Non-pigmented ciliary epithelial cell (primary cell): Measurements from ENCODE around the gene CLTCL1.
"Not testable (repeated sequence)": the region's sequence is repeated elsewhere in the genome, so short reads cannot be mapped to it uniquely, and the experiment has no call there.

ENCODE experiments used
- DNase-seq: peaks from one replicate; pipeline ENCODE4 v3.0.0-alpha.2; 2010; ENCODE audit warnings: low read depth

CLTCL1 gene

GRCh38 chr22:19218541-19219233, 72.8 kb downstream of the CLTCL1 start:
- DNase-seq, result no peak

- DNase-seq, result no peak
Observed at GRCh38 chr22:19216579-19216978, 74.9 kb downstream of the CLTCL1 start.

- no peak for DNase-seq
Observed at GRCh38 chr22:19215360-19215759, 76.2 kb downstream of the CLTCL1 start.

GRCh38 chr22:19214078-19214473, 77.4 kb downstream of the CLTCL1 start:
- DNase-seq, result no peak

GRCh38 chr22:19213442-19214077, 78.0 kb downstream of the CLTCL1 start:
- DNase-seq, result no peak

- no peak for DNase-seq
Observed at GRCh38 chr22:19213001-19213400, 78.5 kb downstream of the CLTCL1 start.

GRCh38 chr22:19212302-19212870, 79.1 kb downstream of the CLTCL1 start:
- no peak for DNase-seq

GRCh38 chr22:19210188-19210587, 81.3 kb downstream of the CLTCL1 start:
- no peak for DNase-seq

GRCh38 chr22:19208287-19208847, 83.2 kb downstream of the CLTCL1 start:
- DNase-seq, result no peak

- DNase-seq, result no peak
Observed at GRCh38 chr22:19207884-19208283, 83.6 kb downstream of the CLTCL1 start.

GRCh38 chr22:19207401-19207808, 84.1 kb downstream of the CLTCL1 start:
- DNase-seq, result no peak

GRCh38 chr22:19206287-19206686, 85.2 kb downstream of the CLTCL1 start:
- DNase-seq, result no peak

- no peak for DNase-seq
Observed at GRCh38 chr22:19204640-19205039, 86.9 kb downstream of the CLTCL1 start.

- DNase-seq, result no peak
Observed at GRCh38 chr22:19203834-19204233, 87.7 kb downstream of the CLTCL1 start.

GRCh38 chr22:19202799-19203186, 88.7 kb downstream of the CLTCL1 start:
- not testable (repeated sequence) for DNase-seq

- DNase-seq, result no peak
Observed at GRCh38 chr22:19201869-19202798, 89.4 kb downstream of the CLTCL1 start.

GRCh38 chr22:19201130-19201868, 90.2 kb downstream of the CLTCL1 start:
- no peak for DNase-seq

- no peak for DNase-seq
Observed at GRCh38 chr22:19199479-19199878, 92.0 kb downstream of the CLTCL1 start.

- DNase-seq, result no peak
Observed at GRCh38 chr22:19197997-19198865, 93.3 kb downstream of the CLTCL1 start.

- DNase-seq, result no peak
Observed at GRCh38 chr22:19196841-19197612, 94.5 kb downstream of the CLTCL1 start.
